AG04450 (cell line): ENCODE results near the gene DLX4. TPM values are rescaled to one million over a fixed set of nuclear protein-coding genes. Genes with fewer than 3 reads are reported as not detected.

Experiments
- CTCF ChIA-PET: fragments of 300-600, 350-600 bp; formaldehyde crosslinking; extraction: SDS; loops from one replicate; lab custom pipeline; 2022; ENCODE audit warnings: antibody characterized with exemption, inconsistent platforms; lab: Charles Lee
- POLR2A ChIA-PET: fragments of 350-600 bp; formaldehyde crosslinking; extraction: SDS; loops from one replicate; lab custom pipeline; 2021; ENCODE audit warnings: antibody characterized with exemption, inconsistent platforms; lab: Yijun Ruan, JAX
- DNase-seq: peaks from one replicate; pipeline ENCODE4 v3.0.0-alpha.2; 2011; ENCODE audit warnings: low read depth, low spot score
- H3K27ac ChIP-seq: one replicate; pipeline ENCODE4 v1.5.1; 2012; ENCODE audit warnings: low read depth, low read length, control low read depth
- H3K27me3 ChIP-seq: one replicate; pipeline ENCODE4 v1.6.0; 2012; ENCODE audit warnings: low read length; ENCODE audit not compliant: control insufficient read depth, insufficient read depth
- H3K4me3 ChIP-seq: 2 replicates; pipeline ENCODE4 v1.5.1; 2011; ENCODE audit warnings: mild to moderate bottlenecking, low read depth, low read length, control low read depth
- H3K9me3 ChIP-seq: 2 replicates; pipeline ENCODE4 v1.5.1; 2012; ENCODE audit warnings: low read length; ENCODE audit not compliant: control insufficient read depth, insufficient read depth
- polyA plus RNA-seq: library from polyadenylated mRNA; depleted of rRNA; stranded (reverse); fragments of >200 nt; gene quantifications from 2 replicates; pipeline ENCODE4 v1.2.3, GENCODE V29; 2011
- TF ChIP-seq, protein P1 (sequence below): IDR thresholded peaks from 2 replicates; pipeline ENCODE4 v1.5.1; 2011; ENCODE audit warnings: low read depth, low read length, control low read depth, inconsistent platforms

DLX4 gene
- polyA plus RNA-seq, 1 experiment, result 0.15 TPM

DNA sequence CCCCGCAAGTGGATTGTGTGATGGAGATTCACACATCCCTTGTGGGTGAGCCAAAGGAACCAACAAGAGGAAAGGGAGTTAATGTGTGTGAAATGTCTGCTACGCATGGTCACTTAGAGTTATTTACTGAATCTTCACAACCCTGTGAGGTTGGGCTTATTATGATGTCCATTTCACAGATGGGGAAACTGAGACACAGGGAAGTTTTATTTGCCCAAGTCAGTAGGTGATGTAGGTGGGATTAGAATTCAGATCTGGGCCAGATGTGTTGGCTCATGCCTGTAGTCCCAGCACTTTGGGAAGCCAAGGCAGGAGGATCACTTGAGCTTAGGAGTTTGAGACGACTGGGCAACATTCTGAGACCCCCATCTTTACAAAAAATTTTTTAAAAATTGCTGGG is 11.6 kb upstream of the DLX4 start:
- Histone ChIP-seq H3K27ac (no peak overlapping the region), H3K9me3 (no peaks in the 10 kb centered on the region), H3K4me3 (no peak overlapping the region), H3K27me3 (peaks cover 41% of the 10 kb centered on the region)
- ChIA-PET POLR2A (no interaction called here), CTCF (interaction anchor here (1.5 to 4.0 kb wide), 2 partner anchors 40 to 401 kb away, joined by 3 to 22 read pairs; no protein-coding TSS in a partner anchor)
- TF ChIP-seq, protein P1, sequence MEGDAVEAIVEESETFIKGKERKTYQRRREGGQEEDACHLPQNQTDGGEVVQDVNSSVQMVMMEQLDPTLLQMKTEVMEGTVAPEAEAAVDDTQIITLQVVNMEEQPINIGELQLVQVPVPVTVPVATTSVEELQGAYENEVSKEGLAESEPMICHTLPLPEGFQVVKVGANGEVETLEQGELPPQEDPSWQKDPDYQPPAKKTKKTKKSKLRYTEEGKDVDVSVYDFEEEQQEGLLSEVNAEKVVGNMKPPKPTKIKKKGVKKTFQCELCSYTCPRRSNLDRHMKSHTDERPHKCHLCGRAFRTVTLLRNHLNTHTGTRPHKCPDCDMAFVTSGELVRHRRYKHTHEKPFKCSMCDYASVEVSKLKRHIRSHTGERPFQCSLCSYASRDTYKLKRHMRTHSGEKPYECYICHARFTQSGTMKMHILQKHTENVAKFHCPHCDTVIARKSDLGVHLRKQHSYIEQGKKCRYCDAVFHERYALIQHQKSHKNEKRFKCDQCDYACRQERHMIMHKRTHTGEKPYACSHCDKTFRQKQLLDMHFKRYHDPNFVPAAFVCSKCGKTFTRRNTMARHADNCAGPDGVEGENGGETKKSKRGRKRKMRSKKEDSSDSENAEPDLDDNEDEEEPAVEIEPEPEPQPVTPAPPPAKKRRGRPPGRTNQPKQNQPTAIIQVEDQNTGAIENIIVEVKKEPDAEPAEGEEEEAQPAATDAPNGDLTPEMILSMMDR, result no peak
- DNase-seq, result no peak

- POLR2A ChIA-PET, result no interaction called here
- no peak for DNase-seq
- TF ChIP-seq, protein P1, result no peak
- H3K9me3 ChIP-seq, result peaks cover under 1% of the 10 kb centered on the region; the same call in 1 of the 2 replicates
- H3K27ac ChIP-seq, result no peak overlapping the region
- H3K27me3 ChIP-seq, result peaks cover 50% of the 10 kb centered on the region
- CTCF ChIA-PET, result no interaction called here
- no peak overlapping the region for H3K4me3 ChIP-seq
These were observed 10.3 kb upstream of the DLX4 start for GRCh38 chr17:49958723-49959122.

- TF ChIP-seq, protein P1, result no peak
- DNase-seq, result no peak
- CTCF ChIA-PET, result no interaction called here
- Histone ChIP-seq H3K4me3 (no peak overlapping the region), H3K27me3 (peaks cover 50% of the 10 kb centered on the region), H3K27ac (no peak overlapping the region), H3K9me3 (peaks cover 4% of the 10 kb centered on the region; the same call in 1 of the 2 replicates)
- POLR2A ChIA-PET, result no interaction called here
These were observed 9.6 kb upstream of the DLX4 start for GRCh38 chr17:49959183-49959935.

DNA sequence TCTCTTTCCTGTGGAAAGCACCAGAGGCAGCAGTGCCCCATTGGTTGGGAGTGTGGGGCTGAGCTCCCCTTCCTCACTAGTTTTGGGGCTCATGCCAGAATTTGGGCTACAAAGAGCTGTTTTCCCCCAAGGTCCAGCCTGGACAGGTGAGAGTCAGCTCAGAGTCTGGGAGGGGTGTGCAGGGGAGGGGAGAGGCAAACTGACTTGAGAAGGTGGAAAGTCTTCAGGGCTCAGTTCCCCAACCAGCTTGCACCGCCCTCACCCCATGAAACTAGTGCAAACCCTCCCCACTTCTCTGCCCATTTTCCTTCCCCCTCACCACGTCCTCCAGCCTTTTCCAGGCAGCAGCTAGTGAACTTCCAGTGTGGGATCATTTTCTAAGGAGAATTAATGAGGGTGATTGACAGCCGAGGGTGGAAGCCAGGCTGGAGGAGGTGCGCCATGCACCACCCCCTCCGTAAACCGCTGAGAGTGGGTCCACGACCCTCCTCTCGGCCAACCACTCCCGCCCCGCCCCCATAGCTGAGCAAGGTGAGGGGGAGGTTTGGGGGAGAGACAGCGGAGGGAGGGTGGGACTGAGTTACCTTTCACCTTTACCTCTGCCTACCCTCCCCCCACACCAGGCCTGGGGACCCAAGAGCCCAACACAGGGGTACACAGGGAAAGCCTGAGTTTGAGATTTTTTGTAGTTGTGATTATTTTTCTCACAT is 6.2 kb upstream of the DLX4 start:
- Histone ChIP-seq H3K27me3 (peaks cover 74% of the 10 kb centered on the region), H3K9me3 (peaks cover 4% of the 10 kb centered on the region; the same call in 1 of the 2 replicates), H3K4me3 (no peak overlapping the region), H3K27ac (no peak overlapping the region)
- CTCF ChIA-PET, result interaction anchor here (0.6 to 0.9 kb wide), 2 partner anchors 35 to 286 kb away, joined by 3 read pairs; no protein-coding TSS in a partner anchor
- TF ChIP-seq, protein P1, result no peak
- DNase-seq, result no peak
- POLR2A ChIA-PET, result no interaction called here

- H3K9me3 ChIP-seq, result peaks cover 4% of the 10 kb centered on the region; the same call in 1 of the 2 replicates
- H3K4me3 ChIP-seq, result no peak overlapping the region
- ChIA-PET CTCF (interaction anchor here (0.9 kb wide), 1 partner anchor 34 kb away, joined by 3 read pairs; no protein-coding TSS in a partner anchor), POLR2A (no interaction called here)
- no peak overlapping the region for H3K27ac ChIP-seq
- TF ChIP-seq, protein P1, result no peak
- peaks cover 79% of the 10 kb centered on the region for H3K27me3 ChIP-seq
- DNase-seq, result no peak
These were observed 5.7 kb upstream of the DLX4 start for GRCh38 chr17:49963309-49963625.
